ENCODE data around the gene C11orf86.

The C11orf86 gene

GRCh38 chr11:66936311-66936711 is 38.8 kb upstream of the C11orf86 start:
- H3K4me1 Mint-ChIP-seq, result peaks cover 5% of the 10 kb centered on the region
- H3K4me3 Mint-ChIP-seq, result no peak overlapping the region
- H3K27ac Mint-ChIP-seq, result no peak overlapping the region
- H3K36me3 Mint-ChIP-seq (ENCODE audit: low read depth), result peaks cover 12% of the 10 kb centered on the region
- TF ChIP-seq CTCF (IDR thresholded peaks at IDR 0.05; ENCODE audit: unreplicated experiment in 3 of 3), result no peak
- H3K27me3 Mint-ChIP-seq (ENCODE audit: low read depth), result peaks cover 4% of the 10 kb centered on the region
- peaks cover 3% of the 10 kb centered on the region for H3K9me3 Mint-ChIP-seq

- Mint-ChIP-seq H3K4me1 (peaks cover 5% of the 10 kb centered on the region), H3K4me3 (no peak overlapping the region), H3K9me3 (peaks cover 3% of the 10 kb centered on the region), H3K36me3 (ENCODE audit: low read depth) (peaks cover 13% of the 10 kb centered on the region), H3K27ac (no peak overlapping the region), H3K27me3 (ENCODE audit: low read depth) (peaks cover 4% of the 10 kb centered on the region)
- TF ChIP-seq CTCF (IDR thresholded peaks at IDR 0.05; ENCODE audit: unreplicated experiment in 3 of 3), result no peak
These were observed 37.8 kb upstream of the C11orf86 start for GRCh38 chr11:66937193-66937733.

- peaks cover 5% of the 10 kb centered on the region for H3K4me1 Mint-ChIP-seq
- H3K27me3 Mint-ChIP-seq (ENCODE audit: low read depth), result peaks cover 4% of the 10 kb centered on the region
- no peak overlapping the region for H3K4me3 Mint-ChIP-seq
- peaks cover 3% of the 10 kb centered on the region for H3K9me3 Mint-ChIP-seq
- no peak for TF ChIP-seq CTCF (IDR thresholded peaks at IDR 0.05; ENCODE audit: unreplicated experiment in 3 of 3)
- H3K27ac Mint-ChIP-seq, result no peak overlapping the region
- H3K36me3 Mint-ChIP-seq (ENCODE audit: low read depth), result peaks cover 16% of the 10 kb centered on the region
These were observed 36.4 kb upstream of the C11orf86 start for GRCh38 chr11:66938582-66939135.

- peaks cover 41% of the 10 kb centered on the region for H3K4me1 Mint-ChIP-seq
- H3K27ac Mint-ChIP-seq, result peak overlapping the region in 2 of 3 experiments; percentile 32 to 56
- peaks cover 3% of the 10 kb centered on the region for H3K27me3 Mint-ChIP-seq (ENCODE audit: low read depth)
- no peaks in the 10 kb centered on the region for H3K9me3 Mint-ChIP-seq
- no peaks in the 10 kb centered on the region for H3K36me3 Mint-ChIP-seq (ENCODE audit: low read depth)
- H3K4me3 Mint-ChIP-seq, result no peak overlapping the region
- no peak for TF ChIP-seq CTCF (IDR thresholded peaks at IDR 0.05; ENCODE audit: unreplicated experiment in 3 of 3)
These were observed 25.0 kb upstream of the C11orf86 start for GRCh38 chr11:66950112-66950535.

- Mint-ChIP-seq H3K4me3 (no peak overlapping the region), H3K9me3 (no peaks in the 10 kb centered on the region), H3K27ac (no peak overlapping the region), H3K27me3 (ENCODE audit: low read depth) (peaks cover 3% of the 10 kb centered on the region), H3K36me3 (ENCODE audit: low read depth) (no peaks in the 10 kb centered on the region), H3K4me1 (peaks cover 44% of the 10 kb centered on the region)
- no peak for TF ChIP-seq CTCF (IDR thresholded peaks at IDR 0.05; ENCODE audit: unreplicated experiment in 3 of 3)
These were observed 24.0 kb upstream of the C11orf86 start for GRCh38 chr11:66951135-66951534.

GRCh38 chr11:66951927-66952337 is 23.2 kb upstream of the C11orf86 start:
- Mint-ChIP-seq H3K9me3 (no peaks in the 10 kb centered on the region), H3K27ac (peak overlapping the region; percentile 48 to 87 (median 70)), H3K4me3 (peak overlapping the region in 1 of 3 experiments; percentile 29), H3K27me3 (ENCODE audit: low read depth) (peaks cover 3% of the 10 kb centered on the region), H3K4me1 (peaks cover 50% of the 10 kb centered on the region), H3K36me3 (ENCODE audit: low read depth) (no peaks in the 10 kb centered on the region)
- TF ChIP-seq CTCF (IDR thresholded peaks at IDR 0.05; ENCODE audit: unreplicated experiment in 3 of 3), result no peak

Data from nephron (organoid).